ENCODE results near the gene HAL.

The HAL gene

GRCh38 chr12:95998611-95999286, 2.6 kb upstream of the HAL start:
- TF ChIP-seq CTCF (IDR thresholded peaks at IDR 0.05; ENCODE audit: low read depth, low read length), result peak; percentile 69
- no peak overlapping the region for H3K4me3 ChIP-seq (replicated peaks in 1 of 2; ENCODE audit: low read depth in 2 of 2, low read length in 2 of 2)
- peak; percentile 75 to 77 for DNase-seq (ENCODE audit: low read depth in 2 of 2)

- no peak overlapping the region for H3K4me3 ChIP-seq (replicated peaks in 1 of 2; ENCODE audit: low read depth in 2 of 2, low read length in 2 of 2)
- peak in 1 of 2 donors; percentile 3 for DNase-seq (ENCODE audit: low read depth in 2 of 2)
- TF ChIP-seq CTCF (IDR thresholded peaks at IDR 0.05; ENCODE audit: low read depth, low read length), result no peak
These were observed 1.9 kb upstream of the HAL start for GRCh38 chr12:95997911-95998510.

DNA sequence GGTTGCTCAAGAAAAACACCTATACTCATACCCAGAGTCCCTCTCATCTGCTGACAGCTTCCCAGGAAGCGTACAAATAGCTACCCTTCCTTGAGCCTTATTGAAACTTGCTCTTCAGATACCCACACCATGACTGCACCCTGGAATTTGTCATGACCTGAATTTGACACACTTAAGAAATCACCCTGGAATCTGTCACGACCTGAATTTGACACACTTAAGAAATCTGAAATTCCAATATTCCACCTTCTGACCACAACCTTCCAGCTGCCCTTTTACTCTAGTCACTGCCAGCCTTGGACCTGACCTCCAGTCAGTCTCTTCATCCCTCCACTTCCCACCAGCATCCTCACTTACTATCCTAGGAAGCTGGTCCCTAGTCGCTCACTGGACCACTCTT, 1.1 kb upstream of the HAL start:
- DNase-seq (ENCODE audit: low read depth in 2 of 2), result no peak
- TF ChIP-seq CTCF (IDR thresholded peaks at IDR 0.05; ENCODE audit: low read depth, low read length), result no peak
- H3K4me3 ChIP-seq (replicated peaks in 1 of 2; ENCODE audit: low read depth in 2 of 2, low read length in 2 of 2), result no peak overlapping the region

DNA sequence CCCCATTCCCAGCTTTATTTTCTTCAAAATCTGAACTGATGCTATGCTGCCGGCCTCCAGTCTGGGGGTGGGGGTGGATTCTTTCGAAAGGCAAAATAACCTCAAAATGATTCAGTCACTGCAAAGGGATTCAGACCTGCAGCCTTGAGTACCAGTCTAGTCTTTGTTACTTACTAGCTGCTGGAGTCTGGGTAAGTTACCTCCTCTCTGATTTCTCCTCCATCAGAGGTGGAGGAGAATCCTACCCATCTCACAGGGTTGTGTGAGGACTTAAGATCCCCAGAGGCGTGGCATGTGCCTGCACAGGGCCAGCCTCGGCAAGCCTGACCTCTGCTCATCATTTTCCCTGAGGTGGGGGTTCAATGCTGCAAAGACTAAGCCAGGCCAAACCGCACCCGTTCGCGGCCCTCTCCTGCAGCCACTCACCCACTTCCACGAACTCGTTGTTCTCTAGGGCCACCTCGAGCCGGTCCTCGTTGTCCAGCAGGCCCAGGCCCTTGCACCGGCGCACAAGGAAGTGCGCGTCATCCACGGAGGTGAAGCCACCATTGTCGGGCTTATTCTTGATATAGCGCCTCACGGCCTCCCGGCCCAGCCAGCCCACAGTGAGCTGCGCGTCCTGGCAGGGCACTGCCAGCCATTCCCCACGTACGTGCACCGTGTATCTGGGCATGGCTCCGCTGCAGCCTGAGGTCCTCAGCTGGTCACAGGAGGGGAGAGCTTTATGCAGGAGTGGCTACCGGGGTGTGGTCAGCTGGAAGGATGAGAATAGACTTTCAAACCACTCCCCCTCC, 709 bp downstream of the HAL start:
- TF ChIP-seq CTCF (IDR thresholded peaks at IDR 0.05; ENCODE audit: low read depth, low read length), result no peak
- H3K4me3 ChIP-seq (replicated peaks in 1 of 2; ENCODE audit: low read depth in 2 of 2, low read length in 2 of 2), result no peak overlapping the region
- DNase-seq (ENCODE audit: low read depth in 2 of 2), result no peak

DNA sequence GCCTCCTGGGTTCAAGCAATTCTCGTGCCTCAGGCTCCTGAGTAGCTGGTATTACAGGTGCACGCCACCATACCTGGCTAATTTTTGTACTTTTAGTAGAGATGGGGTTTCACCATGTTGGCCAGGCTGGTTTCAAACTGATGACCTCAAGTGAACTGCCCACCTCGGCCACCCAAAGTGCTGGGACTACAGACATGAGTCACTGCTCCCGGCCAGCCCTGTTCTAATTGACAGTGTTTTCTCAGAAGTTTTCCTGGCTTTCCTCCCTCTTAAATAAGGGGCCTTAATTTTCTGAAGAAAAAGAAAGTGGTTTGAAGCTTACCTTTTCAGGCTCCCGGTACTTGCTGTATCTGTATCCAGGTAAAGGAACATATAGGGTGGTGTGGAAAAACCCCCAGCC, 1.7 kb downstream of the HAL start:
- DNase-seq (ENCODE audit: low read depth in 2 of 2), result no peak
- H3K4me3 ChIP-seq (replicated peaks in 1 of 2; ENCODE audit: low read depth in 2 of 2, low read length in 2 of 2), result no peak overlapping the region
- no peak for TF ChIP-seq CTCF (IDR thresholded peaks at IDR 0.05; ENCODE audit: low read depth, low read length)

- no peak for TF ChIP-seq CTCF (IDR thresholded peaks at IDR 0.05; ENCODE audit: low read depth, low read length)
- DNase-seq (ENCODE audit: low read depth in 2 of 2), result no peak
- no peak overlapping the region for H3K4me3 ChIP-seq (replicated peaks in 1 of 2; ENCODE audit: low read depth in 2 of 2, low read length in 2 of 2)
These were observed 2.2 kb downstream of the HAL start for GRCh38 chr12:95993907-95994306.
